Smooth muscle cell (in vitro differentiated cells): ENCODE measurements around the gene ZIC1. TPM values are rescaled to one million over a fixed set of nuclear protein-coding genes. Genes with fewer than 3 reads are reported as not detected.

ENCODE experiments used
- DNase-seq: peaks from one replicate; lab custom pipeline; 2025; ENCODE audit not compliant: unreplicated experiment; lab: John Stamatoyannopoulos, UW
- H2AFZ ChIP-seq: fragments of 200-600 bp; sonication (generic); 2 replicates; pipeline ENCODE4 v1.6.0; 2016; ENCODE audit warnings: antibody characterized with exemption, low read depth, mild to moderate bottlenecking
- H3F3A ChIP-seq: fragments of 200-600 bp; sonication (generic); 2 replicates; pipeline ENCODE4 v1.6.0; 2017; ENCODE audit warnings: antibody characterized with exemption, low read depth
- H3K27ac ChIP-seq: fragments of 200-600 bp; sonication (generic); 2 replicates; pipeline ENCODE4 v1.5.1; 2016; ENCODE audit warnings: low read depth, mild to moderate bottlenecking
- H3K27me3 ChIP-seq: fragments of 200-600 bp; sonication (generic); 2 replicates; pipeline ENCODE4 v1.6.1; 2016; ENCODE audit warnings: low read depth, mild to moderate bottlenecking
- H3K36me3 ChIP-seq: fragments of 200-600 bp; sonication (generic); 2 replicates; pipeline ENCODE4 v1.5.1; 2016; ENCODE audit warnings: low read depth
- H3K4me1 ChIP-seq: fragments of 200-600 bp; sonication (generic); 2 replicates; pipeline ENCODE4 v1.5.1; 2016; ENCODE audit warnings: low read depth
- H3K4me2 ChIP-seq: fragments of 200-600 bp; sonication (generic); 2 replicates; pipeline ENCODE4 v1.6.0; 2016; ENCODE audit warnings: mild to moderate bottlenecking
- H3K4me3 ChIP-seq: fragments of 200-600 bp; sonication (generic); 2 replicates; pipeline ENCODE4 v1.5.1; 2016; ENCODE audit warnings: mild to moderate bottlenecking
- H3K79me2 ChIP-seq: fragments of 200-600 bp; sonication (generic); 2 replicates; pipeline ENCODE4 v1.6.0; 2016; ENCODE audit warnings: low read depth, mild to moderate bottlenecking
- H3K9ac ChIP-seq: fragments of 200-600 bp; sonication (generic); 2 replicates; pipeline ENCODE4 v1.6.0; 2016; ENCODE audit warnings: low read depth
- H3K9me3 ChIP-seq: fragments of 200-600 bp; sonication (generic); replicated peaks from 2 replicates; pipeline ENCODE4 v1.5.1; 2016; ENCODE audit warnings: low read depth
- H4K20me1 ChIP-seq: fragments of 200-600 bp; sonication (generic); 2 replicates; pipeline ENCODE4 v1.6.0; 2016; ENCODE audit warnings: low read depth
- WGBS: methylation state at CpG from one replicate; pipeline ENCODE4 v1.1.7; 2016; ENCODE audit warnings: low lambda C conversion rate; 5-methylcytosine and 5-hydroxymethylcytosine counted together
- polyA plus RNA-seq: library from polyadenylated mRNA; unstranded; fragments of >200 nt; fragmentation: Nextera tagmentation; extraction: Ambion mirVana; gene quantifications from 2 replicates; pipeline ENCODE4 v1.2.1, GENCODE V29; 2016
- total RNA-seq: library from RNA; depleted of rRNA; stranded (reverse); fragments of >200 nt; gene quantifications from 2 replicates; pipeline ENCODE4 v1.2.3, GENCODE V29; 2014
- TF ChIP-seq, protein P1 (sequence below): fragments of 200-600 bp; sonication (generic); IDR thresholded peaks from 2 replicates; pipeline ENCODE4 v1.5.1; 2017; ENCODE audit warnings: borderline replicate concordance, mild to moderate bottlenecking, antibody characterized with exemption; ENCODE audit not compliant: insufficient read depth, poor library complexity, severe bottlenecking

ZIC1 gene
- total and polyA plus RNA-seq, 2 experiments from 2014 or later: not detected

- TF ChIP-seq, protein P1, sequence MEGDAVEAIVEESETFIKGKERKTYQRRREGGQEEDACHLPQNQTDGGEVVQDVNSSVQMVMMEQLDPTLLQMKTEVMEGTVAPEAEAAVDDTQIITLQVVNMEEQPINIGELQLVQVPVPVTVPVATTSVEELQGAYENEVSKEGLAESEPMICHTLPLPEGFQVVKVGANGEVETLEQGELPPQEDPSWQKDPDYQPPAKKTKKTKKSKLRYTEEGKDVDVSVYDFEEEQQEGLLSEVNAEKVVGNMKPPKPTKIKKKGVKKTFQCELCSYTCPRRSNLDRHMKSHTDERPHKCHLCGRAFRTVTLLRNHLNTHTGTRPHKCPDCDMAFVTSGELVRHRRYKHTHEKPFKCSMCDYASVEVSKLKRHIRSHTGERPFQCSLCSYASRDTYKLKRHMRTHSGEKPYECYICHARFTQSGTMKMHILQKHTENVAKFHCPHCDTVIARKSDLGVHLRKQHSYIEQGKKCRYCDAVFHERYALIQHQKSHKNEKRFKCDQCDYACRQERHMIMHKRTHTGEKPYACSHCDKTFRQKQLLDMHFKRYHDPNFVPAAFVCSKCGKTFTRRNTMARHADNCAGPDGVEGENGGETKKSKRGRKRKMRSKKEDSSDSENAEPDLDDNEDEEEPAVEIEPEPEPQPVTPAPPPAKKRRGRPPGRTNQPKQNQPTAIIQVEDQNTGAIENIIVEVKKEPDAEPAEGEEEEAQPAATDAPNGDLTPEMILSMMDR: no peak
- Histone ChIP-seq H4K20me1 (peaks cover under 1% of the 10 kb centered on the region), H2AFZ (no peak within 1 kb of the TSS), H3K4me3 (no peak within 1 kb of the TSS), H3K4me1 (peaks cover 23% of the 10 kb centered on the region), H3K9ac (no peak within 1 kb of the TSS), H3F3A (no peaks in the 10 kb centered on the region), H3K9me3 (no peaks in the 10 kb centered on the region), H3K79me2 (no peaks in the 10 kb centered on the region), H3K4me2 (peak within 1 kb of the TSS; percentile 41), H3K27me3 (peaks cover 100% of the 10 kb centered on the region), H3K36me3 (no peaks in the 10 kb centered on the region), H3K27ac (no peak within 1 kb of the TSS)
- 5% methylated on average over 25 of the region's 25 CpGs for WGBS
- DNase-seq: no peak
Measured at GRCh38 chr3:147406028-147406931, 2.9 kb upstream of the ZIC1 start, which contains the start of gene ZIC4. Gene ZIC4, minus strand, starts transcription at chr3:147406543. Its CDS starts 3,746 bp downstream, at chr3:147402797.

DNA sequence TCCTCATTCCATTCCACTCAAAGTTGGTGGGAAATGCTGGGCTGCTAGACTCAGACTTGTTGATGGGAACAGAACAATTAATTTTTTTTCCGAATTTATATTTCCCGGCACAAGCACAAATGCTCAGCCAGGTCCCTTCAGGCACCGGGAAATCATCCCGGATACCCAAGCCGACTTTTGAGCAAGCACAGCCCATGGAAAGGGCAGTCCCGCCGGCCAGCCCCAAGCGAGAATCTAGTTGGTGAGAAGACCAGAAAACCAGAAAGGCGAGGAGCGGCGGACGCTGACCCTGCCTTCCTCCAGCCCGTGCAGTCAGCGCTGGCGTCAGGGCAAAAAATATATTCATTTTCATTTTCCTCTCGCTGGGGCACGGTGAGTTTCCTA lies 2.1 kb upstream of the ZIC1 start:
- Histone ChIP-seq H3K4me3 (no peak overlapping the region), H3K9ac (no peak overlapping the region), H3K27ac (no peak overlapping the region), H4K20me1 (peaks cover 6% of the 10 kb centered on the region), H3F3A (no peaks in the 10 kb centered on the region), H3K9me3 (no peaks in the 10 kb centered on the region), H3K79me2 (no peaks in the 10 kb centered on the region), H2AFZ (no peak overlapping the region), H3K4me1 (peaks cover 23% of the 10 kb centered on the region), H3K36me3 (no peaks in the 10 kb centered on the region), H3K4me2 (peak overlapping the region; percentile 41), H3K27me3 (peaks cover 100% of the 10 kb centered on the region)
- 3% methylated on average over 17 of the region's 17 CpGs for WGBS
- TF ChIP-seq, protein P1: no peak
- no peak for DNase-seq

- H2AFZ ChIP-seq: no peak overlapping the region
- H3K4me3 ChIP-seq: no peak overlapping the region
- H3K27me3 ChIP-seq: peaks cover 100% of the 10 kb centered on the region
- no peak for DNase-seq
- no peaks in the 10 kb centered on the region for H3K79me2 ChIP-seq
- H3K9ac ChIP-seq: no peak overlapping the region
- TF ChIP-seq, protein P1: no peak
- H3K27ac ChIP-seq: no peak overlapping the region
- 4% methylated on average over 27 of the region's 27 CpGs for WGBS
- no peaks in the 10 kb centered on the region for H3K9me3 ChIP-seq
- H4K20me1 ChIP-seq: peaks cover 6% of the 10 kb centered on the region
- H3K36me3 ChIP-seq: no peaks in the 10 kb centered on the region
- no peaks in the 10 kb centered on the region for H3F3A ChIP-seq
- peak overlapping the region; percentile 41 for H3K4me2 ChIP-seq
- peaks cover 23% of the 10 kb centered on the region for H3K4me1 ChIP-seq
Measured at GRCh38 chr3:147407498-147408187, 1.5 kb upstream of the ZIC1 start.
